DMS114 treated with DMSO at 0.1 percent for 48 hours (cell line): ENCODE results near the gene RAPGEF3.

Source experiments
- DNase-seq: peaks from one replicate; lab custom pipeline; 2025; ENCODE audit not compliant: unreplicated experiment; lab: John Stamatoyannopoulos, UW

Gene RAPGEF3

DNA sequence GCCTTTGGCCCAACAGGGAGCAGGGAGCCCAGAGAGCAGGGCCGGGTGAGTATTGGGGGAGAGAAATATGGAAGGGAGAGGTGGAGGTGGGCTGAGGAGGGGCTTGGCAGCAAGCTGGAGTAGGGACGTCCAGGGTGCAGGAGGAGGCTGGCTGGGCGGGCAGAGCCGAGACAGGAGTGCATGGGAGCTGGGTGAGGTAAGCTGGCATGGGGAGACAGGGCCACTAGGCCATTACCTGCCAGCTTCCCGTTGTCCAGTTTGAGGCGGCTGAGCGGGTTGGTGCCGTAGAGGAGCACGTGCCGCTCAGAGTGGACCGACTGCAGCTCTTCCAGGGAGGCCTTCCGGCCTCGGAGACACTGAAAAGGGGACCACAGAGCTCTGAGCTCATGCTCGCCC, 32.7 kb upstream of the RAPGEF3 start:
- DNase-seq, result no peak

DNA sequence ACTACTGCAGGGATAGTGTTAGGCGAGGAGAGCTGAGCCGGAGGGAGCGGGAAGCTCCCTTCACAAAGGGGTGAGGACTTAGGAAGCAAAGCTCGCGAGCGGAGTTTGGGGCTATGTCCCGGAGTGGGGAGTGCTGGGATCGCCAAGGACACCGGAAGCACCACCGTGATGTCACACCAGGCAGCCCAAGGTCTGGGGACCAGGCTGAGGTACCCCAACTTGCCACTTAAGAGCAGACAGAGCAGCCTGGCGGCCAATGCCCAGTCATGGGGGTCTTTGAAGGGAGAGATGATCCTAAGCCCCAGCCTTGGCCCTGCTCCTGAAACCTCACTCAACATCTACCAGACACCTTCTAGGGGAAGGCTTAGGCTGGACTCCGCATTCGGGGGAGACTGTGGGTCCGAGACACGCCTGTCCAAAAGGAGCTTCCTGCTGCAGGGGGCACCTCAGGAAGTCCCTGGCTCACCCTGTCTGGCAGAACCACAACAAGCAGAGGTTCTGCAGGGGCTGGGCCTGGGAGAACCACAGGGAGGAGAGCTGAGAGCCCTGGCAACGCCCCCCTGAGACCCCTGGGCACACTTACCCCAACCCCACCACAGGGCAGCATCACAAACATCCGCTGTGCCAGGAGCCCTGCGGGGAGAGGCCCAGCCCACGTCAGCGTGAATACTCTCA, 32.1 kb upstream of the RAPGEF3 start:
- no peak for DNase-seq

DNA sequence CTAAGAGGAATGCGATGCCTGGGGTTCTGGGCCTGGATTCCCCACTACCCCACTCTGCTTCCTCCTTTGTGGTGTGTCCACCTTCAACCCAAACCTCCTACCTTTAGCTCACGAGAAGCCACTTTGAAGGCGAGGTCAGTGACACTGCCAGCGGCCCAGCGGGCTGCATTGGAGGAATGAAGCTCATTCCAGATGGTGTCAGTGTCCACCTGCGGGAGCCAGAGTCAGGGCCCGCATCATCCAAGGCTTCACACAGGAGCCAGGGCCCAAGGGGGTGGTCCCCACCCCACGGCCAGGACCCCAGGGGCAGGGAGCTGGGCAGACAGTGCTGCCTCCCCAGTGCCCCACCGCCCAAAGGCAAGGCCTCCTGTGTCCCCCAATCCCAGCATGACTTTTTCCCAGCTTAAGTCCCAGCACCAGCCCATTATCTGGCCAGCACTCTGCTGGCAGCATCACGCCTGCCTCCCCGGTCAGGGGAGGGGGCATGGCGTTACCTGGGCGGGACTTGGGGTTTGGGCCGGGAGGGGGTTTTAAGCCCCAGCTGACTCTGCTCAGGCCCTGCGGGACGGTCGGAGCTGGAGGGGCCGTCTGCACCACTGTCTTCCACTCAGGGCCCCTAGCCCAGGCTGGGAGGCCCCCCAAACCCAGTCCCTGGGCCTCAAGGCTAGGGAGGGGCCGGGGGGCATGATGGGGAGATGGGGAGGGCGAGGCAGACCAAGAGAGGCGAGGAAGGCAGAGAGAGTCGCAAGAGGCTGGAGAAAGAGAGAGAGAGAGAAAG, 31.2 kb upstream of the RAPGEF3 start:
- no peak for DNase-seq

DNA sequence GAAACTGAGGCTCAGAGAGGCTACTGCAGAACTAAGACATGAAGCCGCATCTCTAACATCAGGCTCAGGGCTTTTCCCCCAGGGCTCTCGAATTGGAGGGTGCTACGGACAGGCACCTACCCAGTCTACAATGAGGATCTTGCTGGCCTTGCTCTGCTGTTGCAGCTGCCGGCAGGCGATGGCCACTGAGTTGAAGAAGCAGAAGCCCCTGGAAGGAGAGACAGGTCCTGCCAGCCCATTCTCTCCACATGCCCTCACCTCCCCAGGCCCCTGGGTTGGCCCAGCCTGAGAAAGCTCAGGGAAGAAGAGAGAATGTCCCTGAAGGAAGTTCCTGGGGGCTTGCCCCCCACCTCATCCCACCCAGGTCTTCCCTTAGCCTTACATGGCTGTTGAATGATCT, 30.5 kb upstream of the RAPGEF3 start:
- no peak for DNase-seq

DNA sequence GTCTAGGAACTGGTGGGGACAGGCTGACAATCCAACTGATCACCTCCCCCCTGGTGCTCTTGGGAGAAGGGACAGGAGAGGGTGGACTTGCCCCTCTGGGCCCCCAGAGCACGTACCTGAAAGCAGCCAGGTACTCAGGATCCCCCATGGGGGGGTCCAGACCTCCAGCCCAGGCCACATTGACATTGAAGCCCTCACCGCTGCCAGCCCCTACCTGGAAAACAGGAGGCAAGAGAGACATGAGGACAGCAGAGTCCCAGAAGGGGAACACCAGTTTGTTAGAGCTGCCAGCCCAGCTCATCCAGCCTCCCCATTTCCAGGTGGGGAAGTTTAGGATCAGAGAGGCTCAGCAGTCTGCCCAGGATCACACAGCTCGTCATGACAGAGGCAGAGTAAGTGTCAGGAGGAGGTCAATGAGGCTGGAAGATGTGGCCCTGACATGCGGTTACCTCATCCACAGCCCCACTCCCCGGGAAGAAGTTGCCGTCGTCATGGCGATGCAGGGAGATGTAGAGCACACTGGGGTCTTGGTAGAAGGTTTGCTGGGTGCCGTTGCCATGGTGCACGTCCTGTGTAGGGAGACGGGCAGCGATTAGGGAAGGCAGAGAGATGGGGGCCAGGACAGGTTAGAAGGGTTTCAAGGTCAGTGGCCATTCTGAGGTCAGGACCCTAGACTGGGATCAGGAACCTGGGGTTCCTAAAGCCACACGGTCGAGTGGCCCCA, 29.1 kb upstream of the RAPGEF3 start:
- no peak for DNase-seq

DNA sequence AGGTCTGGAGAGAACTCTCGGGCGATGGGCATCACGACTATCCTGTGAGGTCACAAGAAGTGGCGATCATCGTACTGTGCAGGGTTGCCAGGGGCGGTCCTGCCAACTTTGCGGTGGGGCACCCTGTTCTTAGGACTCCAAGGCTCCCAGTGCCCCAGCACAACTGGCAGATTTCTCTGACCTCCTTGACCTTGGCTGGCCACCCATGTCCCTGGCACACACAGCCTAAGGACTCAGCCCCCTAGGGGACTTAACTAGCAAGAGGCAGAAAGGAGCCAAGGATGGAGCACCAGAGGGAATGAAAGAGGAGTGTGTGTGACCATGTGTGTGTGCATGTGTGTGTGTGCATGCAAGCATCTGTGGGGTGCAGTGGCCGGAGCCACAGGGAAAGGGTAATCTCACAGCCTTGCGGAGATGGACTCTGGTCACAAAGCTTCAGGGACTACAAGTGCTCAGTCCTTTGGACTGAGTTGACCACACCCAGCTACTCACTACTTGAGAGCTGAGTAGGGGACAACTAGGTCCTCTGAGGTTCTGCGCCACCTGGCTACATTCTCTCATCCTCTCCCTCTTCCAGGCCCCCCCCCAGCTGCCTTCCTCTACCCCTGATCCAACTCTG, 28.1 kb upstream of the RAPGEF3 start:
- no peak for DNase-seq

DNA sequence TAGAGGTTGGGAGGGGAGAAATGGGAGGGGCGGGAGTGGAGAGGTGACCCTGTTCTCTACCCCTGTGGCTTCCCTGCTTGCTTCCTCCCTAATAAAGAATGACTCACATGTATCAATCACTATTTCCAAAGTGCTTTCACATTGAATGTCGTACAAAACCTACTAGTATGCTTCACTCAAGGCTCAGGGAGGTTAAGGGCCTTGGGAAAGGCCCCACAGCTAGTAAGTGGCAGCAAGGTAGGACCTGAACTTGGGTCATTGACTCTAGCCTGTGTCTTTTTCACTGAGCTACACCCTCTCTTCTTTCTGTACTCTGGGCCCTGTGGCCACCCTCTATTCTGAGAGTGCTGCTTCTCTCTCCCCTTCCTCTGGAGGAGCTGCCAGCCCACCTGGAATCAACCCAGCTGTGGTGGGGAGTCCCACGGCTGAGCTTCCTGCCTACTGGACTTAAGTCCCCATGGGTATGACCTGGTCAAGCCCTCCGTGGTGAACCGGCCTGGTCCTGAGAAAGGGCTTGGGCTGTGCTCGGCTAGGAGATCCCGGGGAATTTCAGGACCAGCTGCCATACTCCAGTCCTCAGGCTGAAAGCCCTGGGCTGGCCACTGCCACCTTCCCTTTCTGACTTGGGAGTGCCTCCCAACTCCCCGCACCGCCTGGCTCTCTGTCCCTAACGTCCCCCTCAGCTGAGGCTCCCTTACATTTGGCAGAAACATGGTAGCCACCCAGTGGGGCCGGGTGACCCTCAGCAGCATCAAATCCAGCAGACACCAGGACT, 27.4 kb upstream of the RAPGEF3 start:
- no peak for DNase-seq

DNA sequence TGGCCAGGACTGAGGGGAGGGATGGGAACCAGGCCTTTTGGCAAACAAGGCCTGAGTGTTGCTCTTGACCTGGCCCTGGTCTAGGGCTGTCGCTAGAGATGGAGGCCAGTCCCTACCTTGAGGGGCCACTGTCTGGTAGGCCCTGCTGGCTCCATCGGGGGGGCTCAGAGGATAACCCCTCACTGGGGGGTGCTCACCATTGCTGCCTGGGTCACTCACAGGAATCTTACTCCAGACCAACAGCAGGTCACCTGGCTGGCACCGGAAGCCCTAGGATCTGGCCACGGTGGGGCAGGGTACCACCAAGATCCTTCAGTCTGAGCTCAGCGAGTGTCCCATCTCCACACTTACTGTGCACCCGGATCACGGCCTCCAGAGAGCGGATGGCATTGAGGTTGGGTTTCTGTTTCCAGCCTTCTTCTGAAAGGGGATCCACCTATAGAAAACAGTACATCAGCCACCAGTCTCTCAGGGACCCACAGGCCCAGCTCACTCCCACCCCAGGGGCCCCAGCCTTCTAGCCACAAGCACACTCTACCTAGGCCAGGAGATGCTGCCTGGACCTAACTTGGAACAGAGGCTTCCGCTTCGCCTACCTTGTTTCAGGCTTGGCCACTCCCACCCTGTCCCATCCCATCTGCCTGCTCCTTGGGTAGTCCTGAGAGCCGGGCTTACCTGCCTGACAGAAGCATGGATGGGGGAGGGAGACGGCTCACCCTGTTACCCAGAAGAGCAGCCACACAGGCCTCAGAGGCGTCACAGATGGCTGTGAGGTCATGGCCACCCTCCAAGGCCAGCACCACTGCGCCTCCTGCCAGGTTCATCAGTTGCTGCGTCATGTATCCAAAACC, 26.6 kb upstream of the RAPGEF3 start:
- no peak for DNase-seq

DNA sequence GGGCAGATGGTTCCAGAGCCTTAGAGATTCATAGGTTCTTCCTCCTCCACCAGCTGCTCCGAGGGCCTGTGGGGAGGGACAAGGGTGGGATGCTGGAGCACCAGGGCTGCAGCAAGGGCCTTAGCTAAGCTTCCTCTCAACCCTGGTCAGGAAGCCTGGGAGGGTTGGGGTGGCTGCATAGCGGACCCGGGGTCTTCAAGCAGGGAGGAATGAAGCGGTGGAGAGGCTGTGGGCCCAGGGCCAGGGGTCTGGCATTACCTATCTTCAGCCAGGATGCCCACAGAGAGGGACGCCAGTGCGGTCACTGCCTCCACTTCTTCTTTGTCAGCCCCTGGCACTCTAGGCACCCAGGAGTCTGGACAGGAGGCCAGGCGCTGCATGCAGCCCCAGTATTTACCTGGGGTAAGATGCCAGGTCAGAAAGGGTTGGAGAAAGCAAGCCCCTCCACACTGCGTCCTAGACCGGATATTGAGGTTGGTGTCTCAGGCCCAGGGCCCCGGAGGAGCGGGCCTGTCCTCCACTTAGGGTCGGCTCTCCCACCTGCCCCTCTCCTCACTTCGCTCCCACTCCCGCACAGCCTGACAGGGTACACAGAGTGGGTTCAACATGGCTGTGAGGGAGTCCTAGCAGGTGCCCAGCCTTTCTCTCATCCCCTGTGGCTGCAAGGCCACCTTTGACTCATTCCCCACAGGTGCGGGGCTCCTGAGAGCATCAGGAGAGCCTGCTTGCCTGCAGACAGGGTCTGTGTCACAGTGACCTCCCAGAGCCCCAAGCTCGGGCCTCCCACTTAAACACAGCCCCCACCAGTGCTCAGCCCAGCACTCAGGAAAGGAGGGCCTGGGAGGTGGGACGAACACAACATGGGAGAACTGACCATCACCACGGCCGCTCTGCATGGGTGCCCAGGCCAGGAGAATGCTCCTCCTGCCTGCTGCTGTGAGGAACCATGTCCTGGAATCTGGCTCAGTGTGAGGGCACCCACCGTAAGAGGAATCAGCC, 25.4 kb upstream of the RAPGEF3 start:
- no peak for DNase-seq

DNA sequence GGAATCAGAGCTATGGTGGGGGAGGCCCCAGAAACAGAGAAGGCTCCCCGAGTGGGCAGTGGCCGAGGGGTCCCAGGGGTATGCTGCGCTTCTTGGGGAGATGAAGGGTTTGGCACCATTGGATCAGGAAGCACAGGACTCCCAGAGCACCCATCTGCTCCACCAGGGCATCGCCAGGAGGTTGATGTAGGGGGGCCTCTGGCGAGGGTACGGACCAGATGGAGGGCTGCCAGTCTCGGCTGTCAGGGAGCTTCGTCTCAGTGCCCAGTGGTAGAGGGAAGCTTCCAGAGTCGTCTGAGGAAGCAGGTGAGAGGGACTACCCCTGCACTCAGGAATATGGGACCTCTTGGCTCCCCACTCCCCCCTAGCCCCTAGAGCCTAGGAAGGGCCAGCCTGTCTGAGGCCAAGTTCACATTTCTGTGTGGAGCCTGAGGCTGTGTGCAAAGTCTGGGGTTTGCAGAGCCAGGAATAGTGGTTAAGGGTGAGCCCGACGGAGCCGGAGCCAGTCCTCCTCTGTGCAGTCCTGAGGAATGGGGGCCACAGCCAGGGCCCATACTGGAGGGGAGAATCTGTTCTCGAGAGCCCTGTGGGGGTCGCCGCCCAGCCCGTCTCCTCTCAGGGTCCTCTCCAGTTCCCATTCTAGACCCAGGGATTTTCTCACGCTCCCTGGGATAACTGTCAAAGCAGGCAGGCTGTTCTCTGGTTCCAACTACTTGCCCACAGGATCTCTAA, 24.5 kb upstream of the RAPGEF3 start:
- no peak for DNase-seq

DNA sequence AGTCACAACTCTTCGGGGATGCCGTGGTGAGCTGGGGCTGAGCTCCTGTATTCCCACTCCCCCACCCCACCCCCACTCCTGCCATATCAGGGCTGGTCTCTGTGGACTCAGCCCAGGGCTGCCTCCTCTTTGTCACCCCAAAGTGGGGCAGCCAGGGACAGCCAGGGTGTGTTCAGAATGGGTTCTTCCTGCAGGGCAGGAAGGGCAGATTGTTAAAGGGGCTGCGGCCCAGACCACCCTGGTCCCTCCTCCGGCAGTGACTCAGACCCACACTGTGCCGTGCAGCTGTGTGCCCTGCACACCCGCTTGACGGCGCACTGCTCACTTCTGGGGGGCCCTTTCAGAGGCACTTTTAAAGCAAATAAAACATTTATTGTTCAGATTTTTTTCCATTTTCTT, 23.7 kb upstream of the RAPGEF3 start:
- DNase-seq, result no peak

DNA sequence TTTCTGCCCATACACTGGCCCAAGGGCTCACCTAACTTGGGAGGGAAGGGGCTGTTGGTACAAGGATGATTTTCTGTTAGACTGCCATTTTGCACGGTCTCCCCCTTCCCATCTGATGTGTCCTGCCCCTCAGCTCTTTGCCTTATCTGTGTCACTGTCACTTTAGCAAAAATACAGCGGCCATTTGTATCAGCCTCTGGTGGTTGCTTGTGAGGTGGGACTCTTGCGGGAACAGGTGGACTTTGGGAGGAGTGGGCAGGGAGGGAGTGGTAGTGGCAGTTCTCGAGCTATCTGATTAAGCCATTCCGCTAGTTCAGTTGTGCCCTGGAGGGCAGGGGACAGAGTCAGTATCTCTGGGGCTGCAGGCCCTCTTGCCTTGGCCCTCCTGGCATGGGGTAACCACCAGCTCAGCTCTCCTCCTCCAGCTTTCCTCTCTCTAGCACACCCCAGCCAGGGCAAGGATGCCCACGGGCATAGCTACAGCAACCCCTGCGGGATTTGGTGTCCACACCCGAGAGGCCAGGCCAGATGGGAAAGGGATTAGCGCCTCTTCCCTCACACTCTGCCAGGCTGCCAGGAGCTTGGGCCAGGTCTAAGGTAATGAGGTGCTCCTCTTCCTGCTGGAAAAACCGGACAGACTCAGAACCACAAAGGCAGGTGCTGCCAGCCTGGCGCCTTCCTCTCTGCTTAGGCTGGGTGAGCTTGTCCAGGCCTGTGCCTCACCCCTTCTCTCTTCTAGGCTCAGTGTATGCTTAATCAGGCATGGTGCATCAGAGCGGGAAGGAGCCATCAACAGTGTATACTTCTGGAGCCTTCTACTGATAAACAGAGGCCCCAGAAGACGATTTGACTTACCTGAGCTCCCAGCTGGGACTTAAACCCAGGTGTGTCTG, 23.0 kb upstream of the RAPGEF3 start:
- no peak for DNase-seq

DNA sequence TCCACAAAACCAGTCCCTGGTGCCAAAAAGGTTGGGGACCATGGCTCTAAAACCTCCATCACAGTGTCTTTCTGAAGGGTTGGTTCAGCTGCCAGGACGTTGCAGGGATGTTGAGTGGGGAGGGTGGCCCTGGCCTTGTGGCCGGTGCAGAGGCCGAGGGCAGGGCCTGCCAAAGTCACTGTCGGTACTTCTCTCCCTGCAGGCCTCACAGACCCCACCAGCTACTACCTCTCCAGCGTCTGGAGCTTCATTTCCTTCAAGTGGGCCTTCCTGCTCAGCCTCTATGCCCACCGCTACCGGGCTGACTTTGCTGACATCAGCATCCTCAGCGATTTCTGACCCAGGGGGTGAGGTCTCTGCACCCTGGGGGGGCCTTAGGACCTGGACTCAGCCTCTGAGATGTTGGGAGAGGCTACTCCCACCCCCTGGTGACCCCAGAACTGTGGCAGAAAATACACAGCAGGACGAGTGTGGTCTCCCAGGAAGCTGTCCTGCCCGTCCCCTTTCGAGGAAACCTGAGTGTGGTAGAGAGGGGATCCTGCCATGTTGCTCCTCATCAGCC, 21.3 kb upstream of the RAPGEF3 start:
- DNase-seq, result no peak

DNA sequence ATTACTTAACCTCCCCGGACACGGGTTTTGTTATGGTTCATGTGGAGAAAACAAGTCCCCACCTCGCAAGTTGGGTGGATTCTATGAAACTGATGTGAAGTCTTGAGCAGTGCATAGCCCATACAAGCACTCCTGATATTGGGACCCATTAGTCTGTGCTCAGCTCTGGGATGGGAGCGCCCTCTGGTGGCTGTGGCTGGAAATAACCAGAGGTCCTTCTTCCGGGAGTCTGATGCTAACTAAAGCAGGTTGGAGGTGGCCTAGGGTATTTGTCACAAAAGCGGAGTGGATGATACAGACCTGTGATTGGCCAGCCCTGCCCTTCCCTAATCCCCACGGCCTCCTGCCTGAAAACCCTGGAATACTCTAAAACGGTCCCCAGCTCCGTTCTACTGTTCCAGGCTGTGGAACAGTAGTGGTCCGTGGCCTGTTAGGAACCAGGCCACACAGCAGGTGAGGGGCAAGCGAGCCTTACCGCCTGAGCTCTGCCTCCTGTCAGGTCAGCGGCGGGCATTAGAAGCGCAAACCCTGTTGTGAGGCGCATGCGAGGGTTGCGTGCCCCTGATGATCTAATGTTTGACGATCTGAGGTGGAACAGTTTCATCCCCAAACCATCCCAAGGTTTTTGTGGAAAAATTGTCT, 20.7 kb upstream of the RAPGEF3 start:
- DNase-seq, result peak; percentile 73

DNA sequence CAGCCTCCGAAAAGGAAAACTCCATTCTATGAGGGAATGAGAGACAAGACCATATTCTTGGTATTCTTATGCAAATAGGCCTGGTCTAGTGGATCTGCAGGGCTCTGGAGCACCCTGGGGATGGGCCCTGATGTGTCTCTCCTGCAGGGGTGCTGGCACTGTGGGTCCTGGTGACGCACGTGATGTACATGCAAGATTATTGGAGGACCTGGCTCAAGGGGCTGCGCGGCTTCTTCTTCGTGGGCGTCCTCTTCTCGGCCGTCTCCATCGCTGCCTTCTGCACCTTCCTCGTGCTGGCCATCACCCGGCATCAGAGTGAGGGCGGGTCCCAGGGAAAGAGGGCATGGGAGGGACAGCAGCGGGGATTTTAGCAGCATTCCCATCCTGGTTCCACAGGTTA, 20.2 kb upstream of the RAPGEF3 start:
- DNase-seq, result no peak
